HepG2 (cell line): Measurements from ENCODE around the gene OTOP1. TPM values are rescaled to one million over a fixed set of nuclear protein-coding genes. Genes with fewer than 3 reads are reported as not detected.

Experiments
- ATAC-seq: fragments of 200-7000 bp; cut with Tn5 transposase; 3 replicates; pipeline ENCODE4 v1.9.1; 2020; ENCODE audit warnings: mild to moderate bottlenecking, moderate library complexity
- BruUV-seq: library from RNA; stranded (reverse); fragments of 400-500 nt; replicated peaks from 2 replicates; lab custom pipeline; 2021; lab: Mats Ljungman, UMichigan
- CTCF ChIA-PET: fragments of 300-600 bp; formaldehyde crosslinking; extraction: SDS; loops from one replicate; lab custom pipeline; 2021; ENCODE audit warnings: low total read pairs, inconsistent platforms, low intra/inter-chr PET ratio; lab: Yijun Ruan, JAX
- POLR2A ChIA-PET: fragments of 350-600 bp; sonication (Branson Sonifier 250); formaldehyde crosslinking; loops from one replicate; lab custom pipeline; 2020; ENCODE audit warnings: antibody characterized with exemption, inconsistent platforms; lab: Yijun Ruan, JAX
- DNase-seq: peaks from one replicate; pipeline ENCODE4 v3.0.0-alpha.2; 2015; ENCODE audit warnings: low spot score
- FAIRE-seq: peaks from 3 replicates; lab custom pipeline; 2011; peaks lifted over from hg19 to GRCh38; lab: Jason Lieb, UNC
- H2AFZ ChIP-seq: one replicate; pipeline ENCODE4 v1.6.1; 2011; ENCODE audit warnings: low read length, inconsistent platforms
- H3K27ac ChIP-seq: fragments of 300-600 bp; 3 replicates; pipeline ENCODE4 v1.8.0; 2011; ENCODE audit warnings: mixed run types, mild to moderate bottlenecking, mixed read lengths, low read length, inconsistent platforms; ENCODE audit not compliant: insufficient read depth; ENCODE audit errors: extremely low read length
- H3K27me3 ChIP-seq, 2 experiments: fragments of 200-600 bp in 1 of 2; 2 replicates in 1 of 2; 3 replicates in 1 of 2; pipeline versions ENCODE4 v1.6.0 to v1.8.0; 2011; ENCODE audit warnings: low read length in 2 of 2, mild to moderate bottlenecking in 2 of 2, moderate library complexity in 2 of 2, inconsistent platforms in 1 of 2; ENCODE audit not compliant: insufficient read depth in 2 of 2, control insufficient read depth in 1 of 2
- H3K36me3 ChIP-seq, 2 experiments: fragments of 200-600 bp in 1 of 2; replicated peaks in 1 of 2; 2 replicates in 1 of 2; 3 replicates in 1 of 2; pipeline versions ENCODE4 v1.5.1 to v1.8.0; 2011; ENCODE audit warnings: low read length in 2 of 2, inconsistent platforms in 1 of 2; ENCODE audit not compliant: insufficient read depth in 2 of 2, control insufficient read depth in 1 of 2
- H3K4me1 ChIP-seq: 2 replicates; pipeline ENCODE4 v1.5.1; 2012; ENCODE audit warnings: low read length, inconsistent platforms; ENCODE audit not compliant: insufficient read depth
- H3K4me2 ChIP-seq: 2 replicates; pipeline ENCODE4 v1.6.0; 2011; ENCODE audit warnings: low read depth, low read length, inconsistent platforms
- H3K4me3 ChIP-seq, 3 experiments: fragments of 200-600 bp in 1 of 3; sonication (generic), shearing (Covaris generic) in 1 of 3; replicated peaks in 1 of 3; 2 replicates each; pipeline ENCODE4 v1.5.1; 2011 to 2016; ENCODE audit warnings: low read length in 3 of 3, inconsistent platforms in 2 of 3, low read depth in 2 of 3, mild to moderate bottlenecking in 2 of 3, control low read depth in 1 of 3, mixed read lengths in 1 of 3; ENCODE audit not compliant: insufficient read depth in 1 of 3
- H3K79me2 ChIP-seq: one replicate; pipeline ENCODE4 v1.6.1; 2011; ENCODE audit warnings: low read length, inconsistent platforms; ENCODE audit not compliant: insufficient read depth
- H3K9ac ChIP-seq: 2 replicates; pipeline ENCODE4 v1.6.0; 2011; ENCODE audit warnings: mild to moderate bottlenecking, low read depth, low read length, inconsistent platforms; ENCODE audit not compliant: insufficient read depth
- H3K9me3 ChIP-seq: 2 replicates; pipeline ENCODE4 v1.5.1; 2012; ENCODE audit warnings: mild to moderate bottlenecking, low read length
- H4K20me1 ChIP-seq: 2 replicates; pipeline ENCODE4 v1.6.0; 2011; ENCODE audit warnings: inconsistent platforms, mild to moderate bottlenecking, low read length, moderate library complexity; ENCODE audit not compliant: insufficient read depth
- ZSCAN25 ChIP-seq: sonication (generic); formaldehyde crosslinking; IDR thresholded peaks from 2 replicates; pipeline ENCODE4 v1.8.0; 2022; ENCODE audit warnings: mild to moderate bottlenecking, missing genetic modification reagents
- WGBS: methylation state at CpG from one replicate; pipeline ENCODE4 v1.1.6; 2017; ENCODE audit warnings: low lambda C conversion rate; 5-methylcytosine and 5-hydroxymethylcytosine counted together
- in situ Hi-C: cut with HindIII; loops from 2 replicates; pipeline ENCODE4 v1.10.0; 2017; ENCODE audit warnings: low pct_unique_long_range_greater_than_20kb; ENCODE audit not compliant: extremely low pct_ligation_motif_present
- intact Hi-C: fragments of 100-400 bp; cut with micrococcal nuclease; formaldehyde crosslinking; loops from one replicate; pipeline ENCODE4 v1.10.0; 2022; ENCODE audit not compliant: unreplicated experiment
- polyA plus RNA-seq, 8 experiments: library from polyadenylated mRNA; depleted of rRNA in 3 of 8; stranded (reverse) in 7 of 8; unstranded in 1 of 8; fragments of >200 nt; fragmentation: Illumina TruSeq in 4 of 8; extraction: Trizol in 4 of 8; gene quantifications; 2 replicates each; pipeline versions ENCODE4 v1.2.1 to v1.2.3, GENCODE V29; 2011 to 2016; ENCODE audit warnings: low read depth in 4 of 8, missing spikeins in 1 of 8, mixed read lengths in 1 of 8; ENCODE audit not compliant: insufficient read depth in 1 of 8
- total RNA-seq, 5 experiments: library from RNA; depleted of rRNA; stranded (reverse); fragments of >200 nt; fragmentation: Illumina TruSeq; extraction: Trizol; gene quantifications; 2 replicates each; pipeline ENCODE4 v1.2.3, GENCODE V29; 2016; ENCODE audit warnings: low read depth in 1 of 5
- TF ChIP-seq, protein P1 (sequence below): sonication (generic); formaldehyde crosslinking; IDR thresholded peaks from 2 replicates; pipeline ENCODE4 v1.5.1; 2020; ENCODE audit warnings: mild to moderate bottlenecking, missing genetic modification reagents, moderate library complexity

Gene OTOP1
- total and polyA plus RNA-seq, 2 of the 13 experiments (the other 11 are each of a cell fraction or from before 2014, with no cell fraction given), result not detected

DNA sequence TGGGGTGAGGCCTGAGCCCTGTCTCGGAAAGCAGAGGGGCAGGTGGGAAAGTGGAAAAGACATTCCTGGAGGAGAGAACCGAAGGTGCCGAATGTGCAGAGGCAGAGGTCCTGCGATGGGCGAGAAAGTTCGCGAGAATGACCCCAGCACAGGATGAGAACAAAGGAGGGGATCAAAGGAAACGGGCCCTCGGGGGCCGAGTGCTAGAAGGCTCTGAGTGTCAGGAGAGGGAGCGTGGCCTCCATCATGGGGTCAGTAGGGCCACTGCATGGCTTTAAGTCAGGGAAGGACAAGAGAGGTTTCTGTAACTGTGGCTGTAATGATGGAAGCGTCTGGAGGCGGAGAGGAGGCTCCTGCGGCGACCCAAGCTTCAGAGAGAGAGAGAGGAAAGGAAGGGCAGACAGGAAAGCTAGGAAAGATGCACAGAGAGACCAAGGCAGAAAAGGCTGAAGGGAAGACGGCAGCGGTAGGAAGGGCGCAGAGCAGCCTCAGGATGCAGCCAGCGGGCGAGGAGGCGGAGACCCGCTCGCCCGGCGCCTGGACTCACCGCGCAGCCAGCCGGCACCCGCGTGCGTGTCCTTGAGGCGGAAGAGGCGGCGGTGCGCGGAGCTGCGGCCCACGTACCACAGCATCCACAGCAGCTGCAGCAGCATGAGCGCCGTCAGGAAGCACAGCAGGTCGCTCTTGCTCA lies 669 bp downstream of the OTOP1 start:
- peaks cover 8 to 32% of the 10 kb centered on the region in 2 experiments; a peak in 4 of 5 replicates for H3K27me3 ChIP-seq
- WGBS, result 36% methylated on average over 20 of the region's 41 CpGs
- no TSS peak for BruUV-seq
- intact Hi-C loops, result no loop called here
- FAIRE-seq (no peak), DNase-seq (no peak), ATAC-seq (no peak)
- H3K9me3 ChIP-seq, result no peaks in the 10 kb centered on the region
- H3K4me3 ChIP-seq, result peak overlapping the region in 1 of 3 experiments; percentile 46; a peak in 1 of 6 replicates
- peak overlapping the region; percentile 60 for H3K4me2 ChIP-seq
- no peak overlapping the region for H2AFZ ChIP-seq
- no peaks in the 10 kb centered on the region for H3K79me2 ChIP-seq
- H3K36me3 ChIP-seq, result no peaks in the 10 kb centered on the region
- POLR2A ChIA-PET, result interaction anchor here (1.2 kb wide), 1 partner anchor 22 kb away, joined by 3 read pairs; no protein-coding TSS in a partner anchor
- no peak overlapping the region for H3K27ac ChIP-seq
- no peaks in the 10 kb centered on the region for H4K20me1 ChIP-seq
- no peak overlapping the region for H3K9ac ChIP-seq
- in situ Hi-C loops, result no loop called here
- no peaks in the 10 kb centered on the region for H3K4me1 ChIP-seq
- TF ChIP-seq ZSCAN25 (CRISPR knock-in tag), result no peak
- TF ChIP-seq, protein P1, sequence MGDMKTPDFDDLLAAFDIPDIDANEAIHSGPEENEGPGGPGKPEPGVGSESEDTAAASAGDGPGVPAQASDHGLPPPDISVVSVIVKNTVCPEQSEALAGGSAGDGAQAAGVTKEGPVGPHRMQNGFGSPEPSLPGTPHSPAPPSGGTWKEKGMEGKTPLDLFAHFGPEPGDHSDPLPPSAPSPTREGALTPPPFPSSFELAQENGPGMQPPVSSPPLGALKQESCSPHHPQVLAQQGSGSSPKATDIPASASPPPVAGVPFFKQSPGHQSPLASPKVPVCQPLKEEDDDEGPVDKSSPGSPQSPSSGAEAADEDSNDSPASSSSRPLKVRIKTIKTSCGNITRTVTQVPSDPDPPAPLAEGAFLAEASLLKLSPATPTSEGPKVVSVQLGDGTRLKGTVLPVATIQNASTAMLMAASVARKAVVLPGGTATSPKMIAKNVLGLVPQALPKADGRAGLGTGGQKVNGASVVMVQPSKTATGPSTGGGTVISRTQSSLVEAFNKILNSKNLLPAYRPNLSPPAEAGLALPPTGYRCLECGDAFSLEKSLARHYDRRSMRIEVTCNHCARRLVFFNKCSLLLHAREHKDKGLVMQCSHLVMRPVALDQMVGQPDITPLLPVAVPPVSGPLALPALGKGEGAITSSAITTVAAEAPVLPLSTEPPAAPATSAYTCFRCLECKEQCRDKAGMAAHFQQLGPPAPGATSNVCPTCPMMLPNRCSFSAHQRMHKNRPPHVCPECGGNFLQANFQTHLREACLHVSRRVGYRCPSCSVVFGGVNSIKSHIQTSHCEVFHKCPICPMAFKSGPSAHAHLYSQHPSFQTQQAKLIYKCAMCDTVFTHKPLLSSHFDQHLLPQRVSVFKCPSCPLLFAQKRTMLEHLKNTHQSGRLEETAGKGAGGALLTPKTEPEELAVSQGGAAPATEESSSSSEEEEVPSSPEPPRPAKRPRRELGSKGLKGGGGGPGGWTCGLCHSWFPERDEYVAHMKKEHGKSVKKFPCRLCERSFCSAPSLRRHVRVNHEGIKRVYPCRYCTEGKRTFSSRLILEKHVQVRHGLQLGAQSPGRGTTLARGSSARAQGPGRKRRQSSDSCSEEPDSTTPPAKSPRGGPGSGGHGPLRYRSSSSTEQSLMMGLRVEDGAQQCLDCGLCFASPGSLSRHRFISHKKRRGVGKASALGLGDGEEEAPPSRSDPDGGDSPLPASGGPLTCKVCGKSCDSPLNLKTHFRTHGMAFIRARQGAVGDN (CRISPR knock-in tag), result peak; percentile 50; the same call in 1 of the 2 replicates
- CTCF ChIA-PET, result no interaction called here
